Stimulated activated CD8-positive, alpha-beta memory T cell treated with anti-CD3 and anti-CD28 coated beads, Interleukin-7, amount 100 ng/mL, for 4 hours (primary cell): Measurements from ENCODE around the gene DSP.
A peak's percentile ranks its signal among the peaks of the same experiment; 100 is the strongest.

Source experiments
- DNase-seq, 2 donors: peaks; one replicate each; pipeline ENCODE4 v3.0.0-alpha.2; 2020; ENCODE audit warnings: low read depth in 2 of 2

DSP gene

DNA sequence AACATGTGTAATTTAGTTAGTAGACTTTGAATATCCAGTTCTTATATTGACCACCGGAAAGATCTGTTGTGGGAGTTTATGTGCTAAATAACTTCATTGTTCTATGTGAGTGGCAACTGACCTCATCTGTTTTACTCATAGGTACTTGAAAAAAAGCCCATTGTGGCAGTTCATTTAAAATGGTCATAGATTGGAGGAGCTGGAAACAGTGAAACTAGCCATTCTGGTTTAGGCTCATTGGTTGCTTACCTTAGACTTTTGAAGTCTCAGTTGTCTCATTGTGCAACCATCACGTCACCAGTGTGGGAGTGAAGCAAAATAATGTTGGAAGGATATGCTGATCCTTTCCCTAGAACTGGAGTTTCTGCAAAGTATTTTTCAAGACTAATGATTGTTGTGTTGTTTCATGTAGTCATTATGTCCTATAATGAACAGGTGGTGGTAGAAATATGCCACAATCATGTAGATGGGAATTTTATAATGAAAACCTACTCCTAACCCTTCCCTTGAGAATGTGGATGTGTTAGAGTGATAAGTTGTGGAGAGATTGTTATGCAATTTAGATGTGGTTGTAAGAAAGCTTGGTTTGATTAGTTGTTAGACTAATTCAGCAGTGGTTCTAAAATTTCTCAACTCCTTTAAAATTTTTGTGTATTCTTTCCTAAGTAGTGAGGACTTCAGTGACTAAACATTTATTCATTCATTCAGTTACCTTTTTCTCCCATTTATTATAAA is 18.3 kb downstream of the DSP start:
- no peak for DNase-seq

DNA sequence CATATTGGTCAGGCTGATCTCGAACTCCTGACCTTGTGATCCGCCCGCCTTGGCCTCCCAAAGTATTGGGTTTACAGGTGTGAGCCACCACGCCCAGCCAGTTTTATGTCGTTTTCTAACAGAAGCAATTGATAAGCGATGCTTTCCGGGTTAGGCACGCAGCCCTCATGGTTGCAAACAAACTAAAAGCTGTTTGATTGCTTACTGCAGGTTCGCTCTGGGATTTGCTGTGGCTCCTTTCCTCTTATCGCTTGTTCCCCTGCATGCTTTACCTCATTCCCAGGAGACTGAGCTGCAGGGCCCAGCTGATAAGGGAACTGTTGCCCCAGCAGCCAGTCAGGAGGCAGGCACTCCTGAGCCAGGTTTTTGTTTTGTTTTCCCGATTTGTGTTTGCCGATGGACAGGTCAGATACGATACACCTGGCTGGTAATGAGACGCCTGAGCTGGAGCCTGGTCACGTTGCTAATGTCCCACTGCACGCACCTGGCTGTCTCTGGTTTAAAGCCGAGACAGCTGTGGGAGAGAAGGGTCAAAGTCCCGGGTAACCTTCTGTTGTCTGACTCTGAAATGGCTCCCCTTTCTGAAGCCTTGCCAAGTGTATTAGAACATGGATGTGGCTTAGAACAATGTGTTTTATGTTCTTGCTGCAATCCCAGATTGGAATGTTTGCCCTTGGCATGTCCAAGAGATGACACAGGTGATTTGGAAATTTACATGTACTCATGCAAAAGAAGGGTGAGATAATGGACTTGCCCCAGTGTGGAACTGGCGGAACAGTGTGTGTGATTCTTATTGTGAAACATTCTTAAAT is 19.9 kb downstream of the DSP start:
- no peak for DNase-seq

DNA sequence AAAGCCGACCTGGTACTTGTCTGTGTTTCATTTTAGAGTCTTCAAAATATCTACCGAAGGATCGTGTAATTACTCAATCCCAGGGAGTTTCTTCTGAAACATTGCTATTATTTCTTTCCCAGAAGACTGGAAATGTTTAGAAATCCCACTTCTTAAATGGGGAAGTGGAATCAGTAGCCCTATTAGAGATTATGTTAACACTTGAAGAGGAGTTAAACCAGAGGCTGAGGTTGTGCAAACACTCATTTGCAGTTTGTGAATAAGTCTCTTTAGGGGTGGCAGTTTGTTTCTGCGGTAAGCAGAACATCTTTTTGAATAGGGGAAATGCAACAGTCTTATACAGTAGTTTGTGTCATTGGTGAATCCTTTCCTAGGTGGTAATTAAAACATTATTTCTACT is 21.3 kb downstream of the DSP start:
- DNase-seq, result no peak

DNA sequence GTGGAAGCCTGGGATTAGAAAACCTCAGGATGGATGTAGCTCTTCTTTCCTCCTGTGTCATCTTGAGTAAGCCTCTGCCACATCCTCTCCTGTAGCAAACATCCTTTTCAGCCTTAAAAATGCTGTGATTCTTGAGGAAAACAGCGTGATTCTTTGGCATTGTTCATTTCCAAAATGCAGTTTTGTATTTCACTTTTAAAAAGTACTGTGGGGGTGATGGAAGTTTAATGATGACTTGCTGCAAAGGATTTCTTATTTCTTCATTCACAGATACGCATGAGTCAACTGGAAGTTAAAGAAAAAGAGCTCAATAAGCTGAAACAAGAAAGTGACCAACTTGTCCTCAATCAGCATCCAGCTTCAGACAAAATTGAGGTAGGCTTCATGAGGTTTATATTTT is 24.6 kb downstream of the DSP start:
- no peak for DNase-seq

DNA sequence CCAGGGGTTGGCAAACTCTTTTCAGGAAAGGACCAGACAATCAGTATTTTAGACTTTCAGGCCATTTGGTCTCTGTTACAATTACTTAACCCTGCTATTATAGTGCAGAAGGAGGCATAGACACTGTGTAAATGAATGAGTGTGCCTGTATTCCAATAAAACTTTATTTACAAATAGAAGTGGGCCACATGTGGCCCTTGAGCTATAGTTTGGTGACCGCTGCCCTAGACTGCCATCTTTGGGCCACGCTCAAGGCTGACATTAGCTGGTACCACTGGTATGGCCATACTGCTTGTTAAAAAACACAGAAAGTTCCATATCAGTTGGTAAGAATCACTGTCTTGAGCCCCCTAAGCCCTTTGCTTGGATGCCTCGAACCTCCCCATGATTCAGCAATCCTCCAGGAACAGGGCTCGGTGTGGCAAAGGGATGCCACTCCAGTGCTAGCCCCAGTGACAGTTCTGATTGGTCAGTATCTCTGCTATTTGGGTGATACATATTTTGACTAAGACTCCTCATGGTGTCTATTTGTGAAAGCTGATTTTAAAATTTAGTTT is 25.2 kb downstream of the DSP start:
- DNase-seq, result no peak

DNA sequence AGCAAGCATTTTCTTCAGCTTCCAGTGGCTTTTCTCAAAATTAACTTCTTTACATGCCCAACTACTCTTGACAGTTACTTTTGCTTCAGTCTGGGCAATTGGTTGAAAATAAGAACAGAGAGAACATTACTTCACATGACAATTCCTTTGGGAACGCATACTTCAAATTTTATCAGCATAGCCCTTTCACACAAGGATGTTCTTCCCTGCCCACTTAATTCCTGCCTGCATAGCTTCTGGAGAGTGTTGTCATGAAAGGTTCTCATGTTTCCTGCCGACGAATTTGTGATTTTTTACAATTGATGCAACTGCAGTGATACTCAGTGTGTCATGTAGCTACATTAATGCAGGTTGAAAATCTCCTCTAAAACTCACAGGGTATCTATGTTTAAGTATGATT is 26.6 kb downstream of the DSP start:
- DNase-seq, result no peak

DNA sequence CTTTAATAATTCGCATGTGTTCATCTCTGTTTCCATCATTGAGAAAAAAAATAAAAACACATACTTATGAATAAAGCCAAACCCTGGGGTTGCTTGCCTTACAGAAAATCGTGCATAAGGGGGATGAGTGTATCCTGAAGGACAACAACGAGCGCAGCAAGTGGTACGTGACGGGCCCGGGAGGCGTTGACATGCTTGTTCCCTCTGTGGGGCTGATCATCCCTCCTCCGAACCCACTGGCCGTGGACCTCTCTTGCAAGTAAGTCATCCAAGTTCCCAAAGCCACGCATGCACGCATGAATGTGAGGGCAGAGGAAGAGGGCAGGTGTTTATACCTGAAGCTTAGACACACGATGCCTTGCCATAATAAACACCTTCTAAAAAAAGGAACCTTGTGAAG is 27.6 kb downstream of the DSP start:
- DNase-seq, result no peak

DNA sequence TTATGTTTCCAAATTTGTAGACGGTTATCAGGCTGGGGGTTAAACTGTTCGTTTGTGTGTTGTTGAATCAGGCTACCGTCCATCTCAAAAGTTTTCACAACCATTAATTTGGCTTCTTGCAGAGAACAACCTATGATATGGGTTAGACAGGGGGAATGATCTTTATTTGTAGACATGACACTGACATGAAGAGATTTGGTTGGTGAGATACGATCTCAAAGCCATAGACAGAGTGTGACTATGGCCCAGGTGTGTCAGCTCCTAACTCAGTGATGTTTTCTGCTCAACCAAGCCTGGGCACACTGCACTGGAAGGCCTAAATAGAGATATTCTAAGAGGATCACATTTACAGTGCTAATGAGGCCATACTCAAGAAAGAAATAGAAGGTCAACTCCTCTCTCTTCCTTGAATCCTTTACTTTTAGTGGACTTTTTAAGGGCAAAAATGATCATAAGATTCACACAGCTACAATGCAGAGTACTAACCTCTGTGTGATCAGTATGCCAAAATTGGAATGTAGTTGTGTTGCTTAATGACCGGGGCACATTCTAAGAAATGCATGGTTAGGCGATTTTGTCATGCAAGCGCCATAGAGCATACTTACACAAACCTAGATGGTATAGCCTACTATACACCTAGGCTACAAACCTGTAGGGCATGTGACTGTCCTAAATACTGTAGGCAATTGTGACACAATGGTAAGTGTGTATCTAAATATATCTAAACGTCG is 30.9 kb downstream of the DSP start:
- DNase-seq, result no peak

DNA sequence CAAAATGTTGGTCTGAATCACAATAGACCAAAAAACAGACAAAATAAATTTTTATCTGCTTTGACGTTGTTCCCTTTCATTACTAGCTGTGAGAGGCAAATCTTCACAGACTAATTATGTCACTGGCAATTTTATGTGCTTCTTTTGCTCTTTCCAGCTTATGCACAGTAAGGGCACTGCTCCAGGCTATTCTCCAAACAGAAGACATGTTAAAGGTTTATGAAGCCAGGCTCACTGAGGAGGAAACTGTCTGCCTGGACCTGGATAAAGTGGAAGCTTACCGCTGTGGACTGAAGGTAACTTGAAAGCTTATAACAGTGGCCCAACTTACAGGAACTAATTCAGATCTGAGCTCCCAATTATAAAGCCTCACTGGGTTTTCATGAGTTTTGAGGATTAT is 33.0 kb downstream of the DSP start:
- no peak for DNase-seq

DNA sequence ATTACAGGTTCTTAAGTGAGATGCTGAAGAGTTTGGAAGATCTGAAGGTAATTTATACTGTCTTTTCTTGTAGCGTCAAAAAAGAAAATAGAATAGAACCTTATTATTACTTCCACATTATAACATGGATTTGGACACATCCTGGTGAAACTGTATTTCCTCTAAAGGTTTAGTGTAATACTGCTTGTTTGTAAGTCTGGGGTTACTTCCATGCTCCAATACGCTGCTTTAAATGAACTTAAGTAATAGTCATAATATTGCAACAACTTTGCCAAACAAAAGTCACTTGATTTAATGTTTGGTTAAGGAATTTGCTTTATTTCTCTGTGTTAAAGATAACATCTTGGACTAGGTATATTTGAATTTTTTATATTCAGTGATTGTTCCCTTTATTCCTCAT is 37.0 kb downstream of the DSP start:
- DNase-seq, result no peak

DNA sequence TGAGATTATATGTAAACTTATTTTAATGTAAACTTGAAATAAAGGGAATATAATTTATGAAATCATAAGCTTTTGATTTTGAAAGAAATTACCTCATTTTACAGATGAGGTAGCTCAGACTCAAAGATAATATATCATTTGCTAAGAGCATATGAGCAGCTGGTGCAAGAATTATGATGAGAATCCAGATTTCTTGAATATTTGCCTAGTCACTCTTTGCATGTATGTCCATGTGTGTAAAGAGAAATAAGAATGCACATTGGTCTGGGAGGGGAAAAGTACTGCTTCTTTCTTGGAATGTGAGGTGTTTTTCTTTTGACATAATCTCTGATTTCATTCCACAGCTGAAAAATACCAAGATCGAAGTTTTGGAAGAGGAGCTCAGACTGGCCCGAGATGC is 37.5 kb downstream of the DSP start:
- DNase-seq, result no peak

DNA sequence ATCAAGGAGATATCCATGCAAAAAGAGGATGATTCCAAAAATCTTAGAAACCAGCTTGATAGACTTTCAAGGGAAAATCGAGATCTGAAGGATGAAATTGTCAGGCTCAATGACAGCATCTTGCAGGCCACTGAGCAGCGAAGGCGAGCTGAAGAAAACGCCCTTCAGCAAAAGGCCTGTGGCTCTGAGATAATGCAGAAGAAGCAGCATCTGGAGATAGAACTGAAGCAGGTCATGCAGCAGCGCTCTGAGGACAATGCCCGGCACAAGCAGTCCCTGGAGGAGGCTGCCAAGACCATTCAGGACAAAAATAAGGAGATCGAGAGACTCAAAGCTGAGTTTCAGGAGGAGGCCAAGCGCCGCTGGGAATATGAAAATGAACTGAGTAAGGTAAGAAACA is 38.4 kb downstream of the DSP start:
- DNase-seq, result no peak

DNA sequence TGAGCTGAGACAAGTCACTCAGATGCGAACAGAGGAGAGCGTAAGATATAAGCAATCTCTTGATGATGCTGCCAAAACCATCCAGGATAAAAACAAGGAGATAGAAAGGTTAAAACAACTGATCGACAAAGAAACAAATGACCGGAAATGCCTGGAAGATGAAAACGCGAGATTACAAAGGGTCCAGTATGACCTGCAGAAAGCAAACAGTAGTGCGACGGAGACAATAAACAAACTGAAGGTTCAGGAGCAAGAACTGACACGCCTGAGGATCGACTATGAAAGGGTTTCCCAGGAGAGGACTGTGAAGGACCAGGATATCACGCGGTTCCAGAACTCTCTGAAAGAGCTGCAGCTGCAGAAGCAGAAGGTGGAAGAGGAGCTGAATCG is 39.1 kb downstream of the DSP start:
- no peak for DNase-seq

DNA sequence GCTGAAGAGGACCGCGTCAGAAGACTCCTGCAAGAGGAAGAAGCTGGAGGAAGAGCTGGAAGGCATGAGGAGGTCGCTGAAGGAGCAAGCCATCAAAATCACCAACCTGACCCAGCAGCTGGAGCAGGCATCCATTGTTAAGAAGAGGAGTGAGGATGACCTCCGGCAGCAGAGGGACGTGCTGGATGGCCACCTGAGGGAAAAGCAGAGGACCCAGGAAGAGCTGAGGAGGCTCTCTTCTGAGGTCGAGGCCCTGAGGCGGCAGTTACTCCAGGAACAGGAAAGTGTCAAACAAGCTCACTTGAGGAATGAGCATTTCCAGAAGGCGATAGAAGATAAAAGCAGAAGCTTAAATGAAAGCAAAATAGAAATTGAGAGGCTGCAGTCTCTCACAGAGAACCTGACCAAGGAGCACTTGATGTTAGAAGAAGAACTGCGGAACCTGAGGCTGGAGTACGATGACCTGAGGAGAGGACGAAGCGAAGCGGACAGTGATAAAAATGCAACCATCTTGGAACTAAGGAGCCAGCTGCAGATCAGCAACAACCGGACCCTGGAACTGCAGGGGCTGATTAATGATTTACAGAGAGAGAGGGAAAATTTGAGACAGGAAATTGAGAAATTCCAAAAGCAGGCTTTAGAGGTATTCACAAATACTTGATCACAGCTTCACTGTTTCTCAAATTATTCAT is 39.6 kb downstream of the DSP start:
- no peak for DNase-seq

DNA sequence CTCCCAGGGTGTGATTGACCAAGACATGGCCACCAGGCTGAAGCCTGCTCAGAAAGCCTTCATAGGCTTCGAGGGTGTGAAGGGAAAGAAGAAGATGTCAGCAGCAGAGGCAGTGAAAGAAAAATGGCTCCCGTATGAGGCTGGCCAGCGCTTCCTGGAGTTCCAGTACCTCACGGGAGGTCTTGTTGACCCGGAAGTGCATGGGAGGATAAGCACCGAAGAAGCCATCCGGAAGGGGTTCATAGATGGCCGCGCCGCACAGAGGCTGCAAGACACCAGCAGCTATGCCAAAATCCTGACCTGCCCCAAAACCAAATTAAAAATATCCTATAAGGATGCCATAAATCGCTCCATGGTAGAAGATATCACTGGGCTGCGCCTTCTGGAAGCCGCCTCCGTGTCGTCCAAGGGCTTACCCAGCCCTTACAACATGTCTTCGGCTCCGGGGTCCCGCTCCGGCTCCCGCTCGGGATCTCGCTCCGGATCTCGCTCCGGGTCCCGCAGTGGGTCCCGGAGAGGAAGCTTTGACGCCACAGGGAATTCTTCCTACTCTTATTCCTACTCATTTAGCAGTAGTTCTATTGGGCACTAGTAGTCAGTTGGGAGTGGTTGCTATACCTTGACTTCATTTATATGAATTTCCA is 43.9 kb downstream of the DSP start:
- DNase-seq, result no peak

DNA sequence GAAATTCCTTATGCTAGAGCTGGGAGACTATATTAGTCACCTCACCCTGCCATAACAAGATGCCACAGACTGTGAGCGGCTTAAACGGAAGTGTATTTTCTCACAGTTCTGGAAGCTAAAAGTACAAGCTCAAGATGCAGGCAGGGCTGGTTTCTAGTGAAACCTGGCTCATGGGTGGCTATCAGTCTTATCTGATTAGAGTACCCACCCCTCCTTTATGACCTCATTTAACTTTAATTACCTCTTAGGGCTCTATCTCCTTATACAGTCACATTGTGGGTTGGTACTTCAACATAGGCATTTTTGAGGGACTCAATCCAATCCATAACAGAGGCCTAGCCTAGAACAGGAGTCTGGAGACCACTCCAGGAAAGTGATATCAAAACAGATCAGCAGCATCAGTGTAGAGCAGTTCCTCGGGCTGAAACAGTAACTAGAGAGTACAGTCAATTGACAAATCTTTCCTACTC is 46.2 kb downstream of the DSP start:
- DNase-seq, result no peak

DNA sequence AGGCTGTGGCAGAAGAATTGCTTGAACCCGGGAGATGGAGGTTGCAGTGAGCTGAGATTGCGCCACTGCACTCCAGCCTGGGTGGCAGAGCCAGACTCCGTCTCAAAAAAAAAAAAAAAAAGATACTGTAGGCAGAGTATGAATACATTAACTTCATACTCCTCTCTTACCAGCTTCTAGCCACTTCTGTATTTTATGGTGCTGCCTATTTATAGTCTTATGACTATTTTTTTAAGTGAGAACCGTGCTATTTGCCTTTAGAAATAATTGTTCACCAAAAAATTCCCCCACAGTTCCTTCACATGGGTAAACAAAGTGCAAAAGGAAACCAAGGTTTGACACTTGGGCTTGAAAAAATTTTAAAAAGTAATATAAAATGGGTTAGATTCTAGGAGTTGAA is 47.0 kb downstream of the DSP start:
- no peak for DNase-seq

DNA sequence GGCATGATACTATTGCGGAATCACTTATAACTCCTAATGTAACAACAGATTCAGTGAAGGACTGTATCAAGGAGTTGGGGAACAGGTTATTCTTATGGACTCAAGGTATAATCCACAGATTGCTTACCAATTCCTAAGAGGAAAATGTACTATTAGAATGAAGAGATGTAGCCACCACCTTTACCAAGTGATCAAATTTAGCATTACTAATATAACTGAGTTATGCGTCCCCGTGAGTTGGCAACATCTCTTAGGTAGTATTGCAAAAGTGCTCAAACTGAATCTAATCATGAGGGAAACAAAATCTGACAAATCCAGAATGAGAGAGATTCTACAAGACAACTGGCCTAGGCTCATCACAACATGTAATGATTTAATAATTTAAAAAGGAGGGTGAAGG is 47.8 kb downstream of the DSP start:
- DNase-seq, result no peak

DNA sequence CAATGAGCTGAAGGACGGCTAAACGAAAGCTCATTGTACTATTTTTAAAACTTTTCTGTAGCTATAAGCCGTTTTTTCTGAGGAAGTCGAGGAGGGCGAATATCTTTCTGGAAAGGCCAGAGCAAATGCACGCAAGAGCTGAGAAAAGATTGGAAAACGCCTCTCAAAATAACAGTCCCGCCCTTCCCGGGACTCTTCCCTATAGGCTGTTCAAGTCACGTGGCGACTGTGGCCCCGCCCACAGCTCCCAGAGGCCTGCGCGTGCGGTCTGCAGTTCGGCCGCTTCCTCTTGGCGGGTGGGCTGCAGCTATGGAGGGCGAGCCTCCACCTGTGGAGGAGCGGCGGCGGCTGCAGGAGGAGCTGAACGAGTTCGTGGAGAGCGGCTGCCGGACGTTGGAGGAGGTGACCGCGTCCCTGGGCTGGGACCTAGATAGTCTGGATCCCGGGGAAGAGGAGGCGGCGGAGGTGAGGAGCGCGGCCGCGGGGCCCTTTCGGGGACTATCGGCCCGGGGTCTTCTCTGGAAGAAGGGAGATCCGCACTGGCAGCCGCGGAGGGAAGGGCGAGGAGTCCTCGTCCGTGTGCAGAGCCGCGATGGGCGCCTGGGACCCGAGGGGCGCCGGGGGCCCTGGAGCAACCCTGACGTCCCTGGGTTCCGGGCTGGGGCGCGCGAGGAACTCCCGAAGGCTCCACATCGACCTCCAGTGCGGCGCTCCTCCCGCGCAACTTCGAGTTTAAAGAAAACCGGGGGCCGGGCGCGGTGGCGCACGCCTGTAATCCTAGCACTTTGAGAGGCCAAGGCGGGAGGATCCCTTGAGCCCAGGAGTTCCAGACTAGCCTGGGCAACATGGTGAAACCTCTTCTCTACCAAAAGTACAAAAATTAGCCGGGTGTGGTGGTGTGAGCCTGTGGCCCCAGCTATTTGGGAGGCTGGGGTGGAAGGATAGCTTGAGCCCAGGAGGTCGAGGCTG is 48.8 kb downstream of the DSP start, which contains the start of gene SNRNP48:
TSS of gene SNRNP48 (plus strand) at position 250 of the 969 bp plus-strand sequence. CDS start at position 310, 60 bp downstream.
- DNase-seq, result peak; percentile 79 to 84

DNA sequence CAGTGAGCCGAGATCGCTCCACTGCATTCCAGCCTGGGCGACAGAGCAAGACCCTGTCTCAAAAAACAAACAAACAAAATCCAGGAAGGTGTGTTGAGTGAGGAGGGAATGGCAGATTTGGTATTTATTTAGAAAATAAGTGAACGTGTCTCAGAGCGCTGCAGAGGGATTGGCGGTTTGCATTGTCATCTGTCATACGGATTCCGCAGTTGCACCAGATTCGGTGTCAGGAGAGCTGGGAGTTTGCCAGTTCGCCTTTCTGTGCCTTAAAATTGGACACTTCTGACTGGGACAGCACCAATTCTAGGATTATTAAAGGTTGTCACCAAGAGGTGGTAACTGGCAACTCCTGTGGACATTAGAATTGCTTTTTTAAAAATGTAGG is 49.4 kb downstream of the DSP start:
- no peak for DNase-seq
